Neural progenitor cell (in vitro differentiated cells): ENCODE data around the gene CADM1. TPM values are rescaled to one million over a fixed set of nuclear protein-coding genes. Genes with fewer than 3 reads are reported as not detected.

Experiments
- DNase-seq: peaks from one replicate; pipeline ENCODE4 v3.0.0-alpha.2; 2016; ENCODE audit warnings: low spot score
- H2AFZ ChIP-seq: fragments of 200-600 bp; sonication (generic); replicated peaks from 2 replicates; pipeline ENCODE4 v1.6.1; 2016; ENCODE audit warnings: antibody characterized with exemption
- H3F3A ChIP-seq: fragments of 200-600 bp; sonication (generic); 2 replicates; pipeline ENCODE4 v1.6.1; 2016; ENCODE audit warnings: antibody characterized with exemption, low read depth
- H3K27ac ChIP-seq: fragments of 200-600 bp; sonication (generic); 2 replicates; pipeline ENCODE4 v1.5.1; 2016; ENCODE audit warnings: mild to moderate bottlenecking
- H3K27me3 ChIP-seq: fragments of 200-600 bp; sonication (generic); 2 replicates; pipeline ENCODE4 v1.6.1; 2016; ENCODE audit warnings: mild to moderate bottlenecking, moderate library complexity
- H3K36me3 ChIP-seq: fragments of 200-600 bp; sonication (generic); 2 replicates; pipeline ENCODE4 v1.5.1; 2016
- H3K4me1 ChIP-seq: fragments of 200-600 bp; sonication (generic); 2 replicates; pipeline ENCODE4 v1.6.1; 2016; ENCODE audit warnings: mixed run types
- H3K4me2 ChIP-seq: fragments of 200-600 bp; sonication (generic); 2 replicates; pipeline ENCODE4 v1.6.1; 2016
- H3K4me3 ChIP-seq: fragments of 200-600 bp; sonication (generic); 2 replicates; pipeline ENCODE4 v1.5.1; 2016
- H3K79me2 ChIP-seq: fragments of 200-600 bp; sonication (generic); 2 replicates; pipeline ENCODE4 v1.6.1; 2016; ENCODE audit warnings: low read depth
- H3K9ac ChIP-seq: fragments of 200-600 bp; sonication (generic); 2 replicates; pipeline ENCODE4 v1.6.1; 2016
- H3K9me3 ChIP-seq: fragments of 200-600 bp; sonication (generic); 2 replicates; pipeline ENCODE4 v1.5.1; 2016; ENCODE audit warnings: low read depth
- H4K20me1 ChIP-seq: fragments of 200-600 bp; sonication (generic); 2 replicates; pipeline ENCODE4 v1.6.1; 2016; ENCODE audit warnings: low read depth
- H3K27ac Mint-ChIP-seq: 3 replicates; pipeline ENCODE4 v1.8.0; 2021; ENCODE audit warnings: mixed read lengths
- H3K27me3 Mint-ChIP-seq: 2 replicates; pipeline ENCODE4 v1.8.0; 2022; ENCODE audit warnings: low read depth, mild to moderate bottlenecking, inconsistent platforms, moderate library complexity, mixed read lengths; ENCODE audit not compliant: insufficient read depth
- H3K36me3 Mint-ChIP-seq: 3 replicates; pipeline ENCODE4 v1.8.0; 2021; ENCODE audit warnings: mixed read lengths
- H3K4me1 Mint-ChIP-seq: 3 replicates; pipeline ENCODE4 v1.8.0; 2021; ENCODE audit warnings: mixed read lengths
- H3K4me3 Mint-ChIP-seq: 3 replicates; pipeline ENCODE4 v1.8.0; 2021; ENCODE audit warnings: mild to moderate bottlenecking, moderate library complexity, mixed read lengths
- H3K9me3 Mint-ChIP-seq: 3 replicates; pipeline ENCODE4 v1.8.0; 2020; ENCODE audit warnings: mixed read lengths
- EZH2 ChIP-seq: fragments of 200-600 bp; sonication (generic); IDR thresholded peaks from 2 replicates; pipeline ENCODE4 v1.6.1; 2017; ENCODE audit warnings: antibody characterized with exemption, mild to moderate bottlenecking, moderate library complexity
- EZH2phosphoT487 ChIP-seq: fragments of 200-600 bp; sonication (generic); IDR thresholded peaks from 2 replicates; pipeline ENCODE4 v1.6.1; 2017; ENCODE audit warnings: antibody characterized with exemption
- total RNA-seq: library from RNA; depleted of rRNA; stranded (reverse); fragments of >200 nt; gene quantifications from 2 replicates; pipeline ENCODE4 v1.2.3, GENCODE V29; 2015; ENCODE audit warnings: low replicate concordance
- TF ChIP-seq, protein P1 (sequence below): fragments of 200-600 bp; sonication (generic); IDR thresholded peaks from 2 replicates; pipeline ENCODE4 v1.5.1; 2017; ENCODE audit warnings: antibody characterized with exemption, mild to moderate bottlenecking

The CADM1 gene
- total RNA-seq, 1 donor from 2014 or later, result 123 TPM

GRCh38 chr11:115316696-115317095, 187.5 kb downstream of the CADM1 start:
- no peaks in the 10 kb centered on the region for H3K9me3 ChIP-seq

GRCh38 chr11:115314330-115314920, 189.8 kb downstream of the CADM1 start:
- H3K9me3 Mint-ChIP-seq, result peaks cover 2% of the 10 kb centered on the region
- no peak for DNase-seq
- H3K4me1 Mint-ChIP-seq, result peaks cover 13% of the 10 kb centered on the region
- H3K36me3 ChIP-seq, result no peaks in the 10 kb centered on the region
- H3K27ac Mint-ChIP-seq, result no peak overlapping the region
- H3K27ac ChIP-seq, result no peak overlapping the region
- H4K20me1 ChIP-seq, result peaks cover 3% of the 10 kb centered on the region
- H3K4me2 ChIP-seq, result no peak overlapping the region
- no peak overlapping the region for H3K9ac ChIP-seq
- TF ChIP-seq EZH2, result no peak
- no peak for TF ChIP-seq EZH2phosphoT487
- TF ChIP-seq, protein P1, sequence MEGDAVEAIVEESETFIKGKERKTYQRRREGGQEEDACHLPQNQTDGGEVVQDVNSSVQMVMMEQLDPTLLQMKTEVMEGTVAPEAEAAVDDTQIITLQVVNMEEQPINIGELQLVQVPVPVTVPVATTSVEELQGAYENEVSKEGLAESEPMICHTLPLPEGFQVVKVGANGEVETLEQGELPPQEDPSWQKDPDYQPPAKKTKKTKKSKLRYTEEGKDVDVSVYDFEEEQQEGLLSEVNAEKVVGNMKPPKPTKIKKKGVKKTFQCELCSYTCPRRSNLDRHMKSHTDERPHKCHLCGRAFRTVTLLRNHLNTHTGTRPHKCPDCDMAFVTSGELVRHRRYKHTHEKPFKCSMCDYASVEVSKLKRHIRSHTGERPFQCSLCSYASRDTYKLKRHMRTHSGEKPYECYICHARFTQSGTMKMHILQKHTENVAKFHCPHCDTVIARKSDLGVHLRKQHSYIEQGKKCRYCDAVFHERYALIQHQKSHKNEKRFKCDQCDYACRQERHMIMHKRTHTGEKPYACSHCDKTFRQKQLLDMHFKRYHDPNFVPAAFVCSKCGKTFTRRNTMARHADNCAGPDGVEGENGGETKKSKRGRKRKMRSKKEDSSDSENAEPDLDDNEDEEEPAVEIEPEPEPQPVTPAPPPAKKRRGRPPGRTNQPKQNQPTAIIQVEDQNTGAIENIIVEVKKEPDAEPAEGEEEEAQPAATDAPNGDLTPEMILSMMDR, result no peak
- no peak overlapping the region for H2AFZ ChIP-seq
- no peaks in the 10 kb centered on the region for H3K79me2 ChIP-seq
- no peaks in the 10 kb centered on the region for H3K9me3 ChIP-seq
- H3K36me3 Mint-ChIP-seq, result no peaks in the 10 kb centered on the region
- H3K27me3 ChIP-seq, result no peaks in the 10 kb centered on the region
- H3K4me1 ChIP-seq, result no peaks in the 10 kb centered on the region
- H3K4me3 ChIP-seq, result no peak overlapping the region
- no peak overlapping the region for H3K4me3 Mint-ChIP-seq
- H3K27me3 Mint-ChIP-seq, result peaks cover 2% of the 10 kb centered on the region
- H3F3A ChIP-seq, result no peaks in the 10 kb centered on the region

More at GRCh38 chr11:115316696-115317095, 187.5 kb downstream of the CADM1 start:
- Histone ChIP-seq H3K9ac (no peak overlapping the region), H3K4me3 (no peak overlapping the region), H3K4me1 (no peaks in the 10 kb centered on the region), H3K27me3 (no peaks in the 10 kb centered on the region), H4K20me1 (peaks cover 3% of the 10 kb centered on the region), H3K27ac (no peak overlapping the region), H3K79me2 (no peaks in the 10 kb centered on the region), H3K36me3 (no peaks in the 10 kb centered on the region), H3K4me2 (no peak overlapping the region), H2AFZ (no peak overlapping the region), H3F3A (no peaks in the 10 kb centered on the region)
- Mint-ChIP-seq H3K9me3 (peaks cover 2% of the 10 kb centered on the region), H3K27me3 (peaks cover 2% of the 10 kb centered on the region), H3K27ac (no peak overlapping the region), H3K4me3 (no peak overlapping the region), H3K4me1 (peaks cover 13% of the 10 kb centered on the region), H3K36me3 (no peaks in the 10 kb centered on the region)
- TF ChIP-seq EZH2, result no peak
- no peak for TF ChIP-seq EZH2phosphoT487
- TF ChIP-seq, protein P1, result no peak
- DNase-seq, result no peak

DNA sequence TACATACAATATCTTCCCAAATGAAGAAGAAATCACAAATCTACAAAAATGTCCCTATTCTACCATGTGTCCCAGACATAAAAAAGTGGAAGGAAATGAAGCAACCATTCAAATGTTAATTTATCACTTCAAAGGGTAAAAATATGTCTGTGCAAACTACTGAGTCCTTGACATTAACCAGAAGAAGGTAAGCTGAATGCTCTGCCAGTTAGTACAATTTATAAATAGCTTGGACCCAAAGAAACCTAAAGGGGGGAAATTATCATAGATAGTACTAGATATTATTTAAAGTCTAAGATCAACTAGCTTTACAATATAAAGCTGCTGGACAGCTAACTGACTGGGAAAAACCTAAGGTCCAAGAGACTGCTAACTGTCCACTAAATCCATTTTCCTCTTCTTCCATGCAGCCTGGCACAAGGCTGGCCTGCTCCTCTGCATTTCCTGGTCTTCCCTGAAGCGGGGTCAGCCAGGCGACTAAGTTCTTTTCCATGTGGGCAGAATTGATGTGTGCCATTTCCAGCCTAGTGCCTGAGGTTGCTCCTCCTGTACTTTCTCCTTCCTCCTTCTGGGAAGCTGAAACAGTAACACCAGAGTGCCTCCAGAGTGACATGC, 190.9 kb downstream of the CADM1 start:
- no peaks in the 10 kb centered on the region for H3K27me3 ChIP-seq
- no peak overlapping the region for H3K27ac Mint-ChIP-seq
- peaks cover 13% of the 10 kb centered on the region for H3K4me1 Mint-ChIP-seq

More for the DNA sequence above, 190.9 kb downstream of the CADM1 start:
- no peaks in the 10 kb centered on the region for H3F3A ChIP-seq
- no peaks in the 10 kb centered on the region for H3K4me1 ChIP-seq
- H3K9ac ChIP-seq, result no peak overlapping the region
- Mint-ChIP-seq H3K36me3 (no peaks in the 10 kb centered on the region), H3K4me3 (no peak overlapping the region), H3K9me3 (peaks cover 2% of the 10 kb centered on the region), H3K27me3 (peaks cover 2% of the 10 kb centered on the region)
- no peak overlapping the region for H3K4me2 ChIP-seq
- no peaks in the 10 kb centered on the region for H3K36me3 ChIP-seq
- no peak overlapping the region for H2AFZ ChIP-seq
- DNase-seq, result no peak
- peaks cover 3% of the 10 kb centered on the region for H4K20me1 ChIP-seq
- no peak overlapping the region for H3K4me3 ChIP-seq
- H3K9me3 ChIP-seq, result no peaks in the 10 kb centered on the region
- no peaks in the 10 kb centered on the region for H3K79me2 ChIP-seq
- no peak overlapping the region for H3K27ac ChIP-seq
- TF ChIP-seq, protein P1, result no peak
- TF ChIP-seq EZH2 (no peak), EZH2phosphoT487 (no peak)
